Measurements from ENCODE around the gene KLHL7. TPM values are rescaled to one million over a fixed set of nuclear protein-coding genes. Genes with fewer than 3 reads are reported as not detected.

Gene KLHL7
- total RNA-seq, 1 donor from 2014 or later, result 18.7 TPM

DNA sequence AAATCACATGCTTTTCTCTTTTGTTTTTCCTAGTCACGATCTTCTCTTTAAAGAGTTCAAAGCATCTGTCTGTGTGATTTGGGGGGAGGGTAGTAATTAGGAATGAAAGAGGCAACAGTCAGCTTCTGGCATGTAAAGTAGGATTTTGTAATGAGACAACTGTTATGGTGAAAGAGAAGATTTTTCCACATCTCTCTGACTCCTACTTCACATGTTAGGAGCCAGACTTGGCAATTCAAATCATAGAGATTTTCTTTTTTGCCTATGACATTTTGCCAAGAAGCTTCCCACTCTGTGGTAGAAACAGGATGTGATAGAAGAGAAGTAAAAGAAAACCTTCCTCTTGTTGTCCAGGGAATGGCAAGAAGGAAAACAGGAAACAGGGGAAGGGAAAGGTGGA, 38.3 kb upstream of the KLHL7 start:
- H3K36me3 ChIP-seq, result no peaks in the 10 kb centered on the region
- DNase-seq (no peak), ATAC-seq (no peak)
- H3K27me3 ChIP-seq (ENCODE audit: low read depth), result no peaks in the 10 kb centered on the region
- intact Hi-C loops (cut with DNase I), result loop anchor here (10.0 kb wide), 1 partner anchor 512 kb away; no protein-coding TSS in a partner anchor
- H3K27ac ChIP-seq, result no peak overlapping the region
- TF ChIP-seq CTCF (IDR thresholded peaks at IDR 0.05), result no peak
- no peaks in the 10 kb centered on the region for H3K4me1 ChIP-seq
- no peak overlapping the region for H3K4me3 ChIP-seq
- no peaks in the 10 kb centered on the region for H3K9me3 ChIP-seq

GRCh38 chr7:23072048-23072447, 33.5 kb upstream of the KLHL7 start:
- H3K9me3 ChIP-seq, result no peaks in the 10 kb centered on the region
- H3K4me3 ChIP-seq, result no peak overlapping the region
- DNase-seq (no peak), ATAC-seq (no peak)
- no peaks in the 10 kb centered on the region for H3K4me1 ChIP-seq
- H3K27ac ChIP-seq, result no peak overlapping the region
- no peak for TF ChIP-seq CTCF (IDR thresholded peaks at IDR 0.05)
- no peaks in the 10 kb centered on the region for H3K27me3 ChIP-seq (ENCODE audit: low read depth)
- intact Hi-C loops (cut with DNase I), result no loop called here
- no peaks in the 10 kb centered on the region for H3K36me3 ChIP-seq

DNA sequence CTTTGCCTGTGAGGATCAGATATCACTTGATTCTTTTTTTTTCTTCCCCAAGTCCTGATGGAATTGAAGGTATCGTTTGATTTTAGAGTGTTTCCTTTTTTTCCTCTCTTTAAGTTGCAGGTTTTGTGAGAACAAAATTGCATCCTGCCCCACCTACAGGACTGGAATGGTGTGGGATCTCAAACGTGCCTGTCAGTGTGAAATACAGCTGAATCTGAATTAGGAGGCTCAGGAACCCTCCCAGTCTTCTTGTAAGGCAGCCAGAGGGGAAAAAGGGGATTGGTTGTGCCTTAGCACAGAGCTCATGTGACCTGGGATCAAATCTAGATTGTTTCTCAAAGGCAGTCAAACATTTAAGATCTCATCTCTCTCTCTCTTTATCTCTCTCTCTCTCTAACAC, 32.7 kb upstream of the KLHL7 start:
- DNase-seq (no peak), ATAC-seq (no peak)
- Histone ChIP-seq H3K4me1 (no peaks in the 10 kb centered on the region), H3K4me3 (no peak overlapping the region), H3K9me3 (no peaks in the 10 kb centered on the region), H3K27me3 (ENCODE audit: low read depth) (no peaks in the 10 kb centered on the region), H3K36me3 (no peaks in the 10 kb centered on the region), H3K27ac (no peak overlapping the region)
- no peak for TF ChIP-seq CTCF (IDR thresholded peaks at IDR 0.05)
- intact Hi-C loops (cut with DNase I), result no loop called here

DNA sequence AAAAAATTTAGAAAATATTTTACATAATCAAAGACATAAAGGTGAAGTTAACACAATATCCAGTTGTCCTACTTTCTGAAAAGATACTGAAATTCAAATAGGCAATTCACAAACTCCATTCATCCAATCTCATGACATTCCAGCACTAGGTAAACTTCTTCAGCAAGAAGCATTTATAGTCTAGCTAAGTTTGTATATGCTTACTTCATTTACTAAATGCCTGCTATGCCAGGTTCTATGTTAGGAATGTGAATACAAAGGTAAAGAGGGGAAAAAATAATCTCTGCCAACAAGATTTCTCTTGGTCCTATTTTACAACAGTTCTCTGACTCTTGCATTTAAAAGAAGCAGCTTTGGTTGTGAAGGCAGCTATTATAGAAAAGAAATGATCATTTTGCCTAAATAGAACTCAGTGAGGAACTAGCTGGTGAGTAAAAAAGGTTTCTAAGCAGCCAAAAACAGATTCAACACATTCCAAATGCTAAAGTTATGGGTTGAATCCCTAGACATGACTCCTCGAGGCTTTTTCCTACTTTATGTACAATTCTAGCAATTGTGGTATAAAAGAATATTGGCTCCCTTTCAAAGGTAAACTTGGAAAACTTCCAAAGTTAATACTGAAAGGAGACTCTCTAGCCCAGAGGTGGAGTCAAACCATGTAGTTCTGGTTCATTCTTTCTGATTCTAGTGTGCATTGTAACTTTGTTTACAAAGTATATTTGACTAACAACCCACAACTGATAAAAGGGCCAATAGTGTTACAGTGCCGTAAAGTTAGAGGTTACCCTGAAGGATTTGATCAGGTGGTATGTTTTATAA, 30.9 kb upstream of the KLHL7 start:
- ATAC-seq, result peak; percentile 69 to 80
- no peak overlapping the region for H3K27ac ChIP-seq
- intact Hi-C loops (cut with DNase I), result no loop called here

GRCh38 chr7:23075571-23075970, 30.0 kb upstream of the KLHL7 start:
- TF ChIP-seq CTCF (IDR thresholded peaks at IDR 0.05), result no peak
- no peak overlapping the region for H3K27ac ChIP-seq
- ATAC-seq, result no peak
- no peaks in the 10 kb centered on the region for H3K27me3 ChIP-seq (ENCODE audit: low read depth)
- no peak for DNase-seq
- H3K36me3 ChIP-seq, result no peaks in the 10 kb centered on the region
- H3K4me1 ChIP-seq, result no peaks in the 10 kb centered on the region
- H3K4me3 ChIP-seq, result no peak overlapping the region
- no peaks in the 10 kb centered on the region for H3K9me3 ChIP-seq
- intact Hi-C loops (cut with DNase I), result no loop called here

More for the DNA sequence above, 30.9 kb upstream of the KLHL7 start:
- no peak for TF ChIP-seq CTCF (IDR thresholded peaks at IDR 0.05)
- no peaks in the 10 kb centered on the region for H3K27me3 ChIP-seq (ENCODE audit: low read depth)
- H3K4me3 ChIP-seq, result no peak overlapping the region
- no peaks in the 10 kb centered on the region for H3K36me3 ChIP-seq
- no peaks in the 10 kb centered on the region for H3K9me3 ChIP-seq
- no peak for DNase-seq
- H3K4me1 ChIP-seq, result no peaks in the 10 kb centered on the region

Data from lower lobe of right lung (tissue), 2 donors.